Mucosa of descending colon (tissue), 3 donors: ENCODE results near the gene APOM. TPM values are rescaled to one million over a fixed set of nuclear protein-coding genes. Genes with fewer than 3 reads are reported as not detected.

Experiments
- ATAC-seq: fragments of 200-7000 bp; cut with Tn5 transposase; one replicate; pipeline ENCODE4 v1.9.1; 2020; ENCODE audit warnings: mild to moderate bottlenecking, moderate library complexity
- DNase-seq, 3 donors: peaks; one replicate each; pipeline ENCODE4 v3.0.0-alpha.2; 2020
- H3K36me3 ChIP-seq: fragments of 200-600 bp; one replicate; pipeline ENCODE4 v1.8.0; 2021; ENCODE audit warnings: low read depth, mild to moderate bottlenecking
- H3K4me1 ChIP-seq: fragments of 200-600 bp; one replicate; pipeline ENCODE4 v1.8.0; 2021; ENCODE audit warnings: low read depth, mild to moderate bottlenecking
- H3K4me3 ChIP-seq: fragments of 200-600 bp; one replicate; pipeline ENCODE4 v1.8.0; 2021; ENCODE audit warnings: mild to moderate bottlenecking
- H3K9me3 ChIP-seq: fragments of 200-600 bp; one replicate; pipeline ENCODE4 v1.8.0; 2021; ENCODE audit warnings: mild to moderate bottlenecking
- CTCF ChIP-seq: fragments of 200-600 bp; IDR thresholded peaks from one replicate; pipeline ENCODE4 v1.8.0; 2022; ENCODE audit warnings: antibody characterized with exemption, mild to moderate bottlenecking
- intact Hi-C, 2 donors: fragments of 100-400 bp; cut with DNase I in 1 of 2; cut with micrococcal nuclease in 1 of 2; formaldehyde crosslinking; loops; one replicate each; pipeline versions ENCODE4 v1.11.0 to v1.11.1; 2022; cut with DNase I, micrococcal nuclease
- total RNA-seq, 3 donors: library from RNA; stranded (reverse); fragmentation: NEBNext Ultra II Directional in 2 of 3; extraction: Animal tissue kit (Norgen Biotek cat#: 25700) in 2 of 3; gene quantifications; one replicate each; pipeline versions ENCODE4 v1.2.1 to v1.2.4, GENCODE V29; 2021 to 2023
- donor health status: DM: no; HTN: no; CAD: no; lungs with moderate emphysema.
- donor health status: DM: no; HTN: no; CAD: no.
- donor health status: DM: no; HTN: yes; CAD: no.

APOM gene
- total RNA-seq, 3 donors from 2014 or later = 2.2 to 2.7 (median 2.4) TPM

- H3K4me1 ChIP-seq = no peaks in the 10 kb centered on the region
- H3K9me3 ChIP-seq = no peaks in the 10 kb centered on the region
- no peak overlapping the region for H3K4me3 ChIP-seq
- intact Hi-C loops = no loop called here
- H3K36me3 ChIP-seq = peaks cover 46% of the 10 kb centered on the region
- DNase-seq (no peak), ATAC-seq (no peak)
- no peak for TF ChIP-seq CTCF
Measured at GRCh38 chr6:31627690-31628287, 27.9 kb upstream of the APOM start.

GRCh38 chr6:31629014-31629413 lies 26.7 kb upstream of the APOM start:
- intact Hi-C loops = no loop called here
- TF ChIP-seq CTCF = no peak
- H3K4me1 ChIP-seq = no peaks in the 10 kb centered on the region
- no peak overlapping the region for H3K4me3 ChIP-seq
- H3K36me3 ChIP-seq = peaks cover 46% of the 10 kb centered on the region
- ATAC-seq (no peak), DNase-seq (no peak)
- H3K9me3 ChIP-seq = no peaks in the 10 kb centered on the region

GRCh38 chr6:31630177-31630934 lies 25.3 kb upstream of the APOM start:
- intact Hi-C loops = no loop called here
- no peak overlapping the region for H3K4me3 ChIP-seq
- TF ChIP-seq CTCF = no peak
- H3K9me3 ChIP-seq = no peaks in the 10 kb centered on the region
- DNase-seq (no peak), ATAC-seq (no peak)
- no peaks in the 10 kb centered on the region for H3K4me1 ChIP-seq
- peaks cover 35% of the 10 kb centered on the region for H3K36me3 ChIP-seq

GRCh38 chr6:31631209-31631608 lies 24.5 kb upstream of the APOM start:
- Histone ChIP-seq H3K9me3 (no peaks in the 10 kb centered on the region), H3K4me3 (no peak overlapping the region), H3K4me1 (no peaks in the 10 kb centered on the region), H3K36me3 (peaks cover 28% of the 10 kb centered on the region)
- ATAC-seq (no peak), DNase-seq (no peak)
- intact Hi-C loops = no loop called here
- TF ChIP-seq CTCF = no peak

- intact Hi-C loops = no loop called here
- no peak for TF ChIP-seq CTCF
- no peak for ATAC-seq
- Histone ChIP-seq H3K4me3 (no peak overlapping the region), H3K36me3 (peaks cover 22% of the 10 kb centered on the region), H3K9me3 (no peaks in the 10 kb centered on the region), H3K4me1 (no peaks in the 10 kb centered on the region)
- no peak for DNase-seq
Measured at GRCh38 chr6:31631681-31632278, 23.9 kb upstream of the APOM start.
